ENCODE data around the gene PTPMT1. TPM values are rescaled to one million over a fixed set of nuclear protein-coding genes. Genes with fewer than 3 reads are reported as not detected.

The PTPMT1 gene
- total RNA-seq, 1 experiment from 2014 or later = 108 TPM

DNA sequence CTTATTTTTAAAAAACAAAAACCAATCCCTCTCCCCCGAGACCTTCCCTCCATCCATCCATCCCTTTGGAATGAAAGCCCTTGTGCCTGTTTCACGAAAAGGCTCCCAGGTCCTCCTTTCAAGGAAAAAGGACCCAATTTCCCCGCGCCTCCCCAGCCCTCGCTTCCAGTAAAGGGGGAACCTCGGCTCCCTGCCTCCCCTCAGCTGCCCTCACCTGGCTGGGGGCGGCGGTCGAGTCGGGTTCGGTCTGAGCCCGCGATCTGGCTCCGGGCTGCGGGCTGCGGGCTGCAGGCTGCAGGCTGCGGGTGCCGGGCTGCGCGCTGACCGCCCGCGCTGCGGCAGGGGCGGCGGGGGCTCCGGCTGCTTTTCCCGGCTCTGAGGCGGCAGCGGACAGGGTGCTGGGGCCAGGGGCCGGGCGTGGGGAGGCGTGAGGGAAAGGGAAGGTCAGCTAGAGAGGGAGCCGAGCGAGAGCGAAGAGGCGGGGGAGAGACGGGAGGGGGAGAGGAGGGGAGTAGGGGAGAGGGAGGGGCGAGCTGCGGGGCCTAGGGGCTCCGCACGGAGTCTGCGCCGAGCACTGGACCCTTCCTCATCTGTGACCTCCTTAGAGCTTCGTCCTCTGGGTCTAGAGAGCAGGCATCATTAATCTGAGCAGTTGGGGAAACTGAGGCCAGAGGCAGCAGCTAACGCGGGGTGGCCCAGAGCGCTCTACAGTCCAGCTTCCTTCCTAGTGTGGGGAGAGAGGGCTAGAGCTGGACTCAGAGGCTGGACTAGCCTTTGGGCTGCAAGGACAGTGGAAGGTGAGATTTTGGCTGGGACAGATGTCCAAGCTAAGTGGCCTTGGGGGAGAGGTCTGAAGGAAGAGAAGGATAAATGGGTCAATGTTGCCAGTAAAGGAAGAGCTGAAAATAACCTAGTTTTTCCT, 28.8 kb downstream of the PTPMT1 start, which contains the start of gene C1QTNF4:
Gene C1QTNF4, minus strand, starts transcription at position 478 of the 922 bp plus-strand sequence. CDS start 3,601 bp downstream, outside the sequence.
- Histone ChIP-seq H3K27me3 (replicated peaks; ENCODE audit: control insufficient read depth, insufficient read depth, low read length) (peaks cover 4% of the 10 kb centered on the region), H3K4me1 (0 out of 2 replicates have a peak, but pooled peaks cover 5% of the 10 kb centered on the region), H3K36me3 (ENCODE audit: control insufficient read depth, insufficient read depth, low read length) (no peaks in the 10 kb centered on the region), H3K9me3 (no peaks in the 10 kb centered on the region), H3K4me3 (ENCODE audit: low read depth, low read length) (peak within 1 kb of the TSS; percentile 50)
- BruUV-seq (replicated peaks) = no TSS peak
- Mint-ChIP-seq H3K27ac (ENCODE audit: unreplicated experiment) (no peak within 1 kb of the TSS), H3K27me3 (ENCODE audit: insufficient read depth, unreplicated experiment) (peaks cover 12% of the 10 kb centered on the region), H3K4me1 (ENCODE audit: low read depth, unreplicated experiment) (no peaks in the 10 kb centered on the region), H3K36me3 (ENCODE audit: insufficient read depth, unreplicated experiment) (no peaks in the 10 kb centered on the region), H3K9me3 (ENCODE audit: unreplicated experiment) (no peaks in the 10 kb centered on the region), H3K4me3 (ENCODE audit: unreplicated experiment) (peak within 1 kb of the TSS; percentile 64)
- POLR2A ChIA-PET = no interaction called here
- TF ChIP-seq, protein P1, sequence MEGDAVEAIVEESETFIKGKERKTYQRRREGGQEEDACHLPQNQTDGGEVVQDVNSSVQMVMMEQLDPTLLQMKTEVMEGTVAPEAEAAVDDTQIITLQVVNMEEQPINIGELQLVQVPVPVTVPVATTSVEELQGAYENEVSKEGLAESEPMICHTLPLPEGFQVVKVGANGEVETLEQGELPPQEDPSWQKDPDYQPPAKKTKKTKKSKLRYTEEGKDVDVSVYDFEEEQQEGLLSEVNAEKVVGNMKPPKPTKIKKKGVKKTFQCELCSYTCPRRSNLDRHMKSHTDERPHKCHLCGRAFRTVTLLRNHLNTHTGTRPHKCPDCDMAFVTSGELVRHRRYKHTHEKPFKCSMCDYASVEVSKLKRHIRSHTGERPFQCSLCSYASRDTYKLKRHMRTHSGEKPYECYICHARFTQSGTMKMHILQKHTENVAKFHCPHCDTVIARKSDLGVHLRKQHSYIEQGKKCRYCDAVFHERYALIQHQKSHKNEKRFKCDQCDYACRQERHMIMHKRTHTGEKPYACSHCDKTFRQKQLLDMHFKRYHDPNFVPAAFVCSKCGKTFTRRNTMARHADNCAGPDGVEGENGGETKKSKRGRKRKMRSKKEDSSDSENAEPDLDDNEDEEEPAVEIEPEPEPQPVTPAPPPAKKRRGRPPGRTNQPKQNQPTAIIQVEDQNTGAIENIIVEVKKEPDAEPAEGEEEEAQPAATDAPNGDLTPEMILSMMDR (IDR thresholded peaks at IDR 0.05; ENCODE audit: insufficient read depth in 1 of 2, low read depth in 1 of 2, low read length in 1 of 2, severe bottlenecking in 1 of 2, unreplicated experiment in 1 of 2) = no peak
- CTCF ChIA-PET = no interaction called here
- DNase-seq = peak in 1 of 2 experiments; percentile 40
- intact Hi-C loops (cut with micrococcal nuclease; ENCODE audit: unreplicated experiment) = no loop called here

DNA sequence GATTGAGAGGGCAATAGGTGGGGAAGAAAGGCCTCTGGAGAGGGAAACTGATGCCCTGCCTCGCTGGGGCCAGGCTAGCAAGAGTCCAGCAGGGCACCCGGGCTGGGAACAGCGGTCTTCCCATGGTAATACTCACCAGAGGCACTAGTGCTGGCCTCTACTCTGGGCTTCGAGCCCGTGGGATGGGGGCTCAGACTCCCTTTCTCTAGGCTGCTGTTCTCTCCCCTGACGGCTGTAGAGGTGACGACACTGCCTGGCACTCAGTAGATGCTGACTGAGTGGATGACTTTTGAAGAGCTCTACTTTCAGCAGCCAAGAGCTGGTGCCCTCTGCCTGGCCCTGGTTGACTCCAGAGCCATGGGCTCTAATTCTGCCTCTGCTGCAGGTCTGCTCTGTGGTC, 29.6 kb downstream of the PTPMT1 start:
- intact Hi-C loops (cut with micrococcal nuclease; ENCODE audit: unreplicated experiment) = no loop called here
- TF ChIP-seq, protein P1 (IDR thresholded peaks at IDR 0.05; ENCODE audit: insufficient read depth in 1 of 2, low read depth in 1 of 2, low read length in 1 of 2, severe bottlenecking in 1 of 2, unreplicated experiment in 1 of 2) = no peak
- Mint-ChIP-seq H3K27me3 (ENCODE audit: insufficient read depth, unreplicated experiment) (peaks cover 12% of the 10 kb centered on the region), H3K4me3 (ENCODE audit: unreplicated experiment) (no peak overlapping the region), H3K27ac (ENCODE audit: unreplicated experiment) (no peak overlapping the region), H3K9me3 (ENCODE audit: unreplicated experiment) (no peaks in the 10 kb centered on the region), H3K4me1 (ENCODE audit: low read depth, unreplicated experiment) (no peaks in the 10 kb centered on the region), H3K36me3 (ENCODE audit: insufficient read depth, unreplicated experiment) (no peaks in the 10 kb centered on the region)
- DNase-seq = no peak
- Histone ChIP-seq H3K4me1 (0 out of 2 replicates have a peak, but pooled peaks cover 5% of the 10 kb centered on the region), H3K9me3 (no peaks in the 10 kb centered on the region), H3K4me3 (ENCODE audit: low read depth, low read length) (no peak overlapping the region), H3K27me3 (replicated peaks; ENCODE audit: control insufficient read depth, insufficient read depth, low read length) (peaks cover 4% of the 10 kb centered on the region), H3K36me3 (ENCODE audit: control insufficient read depth, insufficient read depth, low read length) (no peaks in the 10 kb centered on the region)
- no TSS peak for BruUV-seq (replicated peaks)
- CTCF ChIA-PET = no interaction called here
- POLR2A ChIA-PET = no interaction called here

- Histone ChIP-seq H3K9me3 (no peaks in the 10 kb centered on the region), H3K27me3 (replicated peaks; ENCODE audit: control insufficient read depth, insufficient read depth, low read length) (peaks cover 4% of the 10 kb centered on the region), H3K36me3 (ENCODE audit: control insufficient read depth, insufficient read depth, low read length) (no peaks in the 10 kb centered on the region), H3K4me3 (ENCODE audit: low read depth, low read length) (no peak overlapping the region), H3K4me1 (0 out of 2 replicates have a peak, but pooled peaks cover 5% of the 10 kb centered on the region)
- Mint-ChIP-seq H3K4me3 (ENCODE audit: unreplicated experiment) (no peak overlapping the region), H3K9me3 (ENCODE audit: unreplicated experiment) (no peaks in the 10 kb centered on the region), H3K27me3 (ENCODE audit: insufficient read depth, unreplicated experiment) (peaks cover 12% of the 10 kb centered on the region), H3K36me3 (ENCODE audit: insufficient read depth, unreplicated experiment) (no peaks in the 10 kb centered on the region), H3K27ac (ENCODE audit: unreplicated experiment) (no peak overlapping the region), H3K4me1 (ENCODE audit: low read depth, unreplicated experiment) (no peaks in the 10 kb centered on the region)
- intact Hi-C loops (cut with micrococcal nuclease; ENCODE audit: unreplicated experiment) = no loop called here
- TF ChIP-seq, protein P1 (IDR thresholded peaks at IDR 0.05; ENCODE audit: insufficient read depth in 1 of 2, low read depth in 1 of 2, low read length in 1 of 2, severe bottlenecking in 1 of 2, unreplicated experiment in 1 of 2) = no peak
- ChIA-PET POLR2A (no interaction called here), CTCF (no interaction called here)
- no peak for DNase-seq
- no TSS peak for BruUV-seq (replicated peaks)
Observed at GRCh38 chr11:47595967-47596366, 30.6 kb downstream of the PTPMT1 start.

All from Caco-2 (cell line).